LNCaP clone FGC (cell line): ENCODE results near the gene TBCK.

Experiments
- DNase-seq: peaks from one replicate; pipeline ENCODE4 v3.0.0-alpha.2; 2011; ENCODE audit warnings: low read depth
- H3K4me3 ChIP-seq: 2 replicates; pipeline ENCODE4 v1.5.1; 2011; ENCODE audit warnings: mild to moderate bottlenecking, low read depth, low read length, control low read depth
- TF ChIP-seq, protein P1 (sequence below): IDR thresholded peaks from 2 replicates; pipeline ENCODE4 v1.5.1; 2012; ENCODE audit warnings: mild to moderate bottlenecking; ENCODE audit not compliant: control insufficient read depth, insufficient read depth; ENCODE audit errors: extremely low read depth

Gene TBCK

DNA sequence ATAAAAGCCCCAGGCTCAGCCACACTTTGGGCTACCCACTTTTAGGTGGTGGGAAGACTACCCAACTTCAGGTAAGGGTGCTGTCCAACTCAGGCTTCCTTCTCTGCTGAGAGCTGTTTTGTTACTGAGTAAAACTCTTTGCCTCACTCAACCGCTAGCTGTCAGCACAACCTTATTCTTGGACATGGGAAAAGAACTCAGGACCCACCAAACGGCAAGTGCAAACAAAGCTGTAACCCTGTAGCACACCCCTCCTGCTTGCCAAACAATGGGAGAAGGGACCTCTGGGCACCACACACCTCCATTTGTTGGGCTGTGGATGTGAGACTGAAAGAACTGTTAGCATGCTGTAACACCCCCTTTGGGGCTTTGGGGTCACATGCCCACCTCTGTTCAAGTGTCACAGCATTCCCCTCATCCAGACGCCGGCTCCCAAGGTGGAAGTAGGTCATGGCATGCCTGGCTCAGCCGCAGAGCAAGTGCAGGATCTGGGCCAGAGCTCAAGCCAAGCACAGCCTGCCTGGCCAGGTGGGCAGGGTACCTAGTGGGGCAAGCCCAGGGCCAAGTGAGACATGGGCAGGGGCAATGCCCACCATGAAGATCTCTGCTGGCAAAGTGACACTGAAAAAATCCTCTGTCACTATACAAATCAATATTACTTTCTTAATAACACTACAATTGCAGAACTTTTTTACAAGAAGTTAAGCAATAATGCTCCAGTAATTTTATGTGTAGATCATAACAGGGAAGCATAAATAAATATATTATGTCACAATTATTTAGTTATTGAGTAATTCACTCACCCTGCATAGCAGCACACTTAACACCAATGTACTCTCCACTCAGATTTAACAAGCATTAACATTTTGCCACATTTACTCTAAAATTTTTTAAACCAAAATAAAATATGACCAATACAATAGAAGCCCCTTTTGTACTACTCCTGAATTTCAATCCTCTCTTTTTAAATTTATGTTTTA, 107.2 kb downstream of the TBCK start:
- no peak overlapping the region for H3K4me3 ChIP-seq
- TF ChIP-seq, protein P1, sequence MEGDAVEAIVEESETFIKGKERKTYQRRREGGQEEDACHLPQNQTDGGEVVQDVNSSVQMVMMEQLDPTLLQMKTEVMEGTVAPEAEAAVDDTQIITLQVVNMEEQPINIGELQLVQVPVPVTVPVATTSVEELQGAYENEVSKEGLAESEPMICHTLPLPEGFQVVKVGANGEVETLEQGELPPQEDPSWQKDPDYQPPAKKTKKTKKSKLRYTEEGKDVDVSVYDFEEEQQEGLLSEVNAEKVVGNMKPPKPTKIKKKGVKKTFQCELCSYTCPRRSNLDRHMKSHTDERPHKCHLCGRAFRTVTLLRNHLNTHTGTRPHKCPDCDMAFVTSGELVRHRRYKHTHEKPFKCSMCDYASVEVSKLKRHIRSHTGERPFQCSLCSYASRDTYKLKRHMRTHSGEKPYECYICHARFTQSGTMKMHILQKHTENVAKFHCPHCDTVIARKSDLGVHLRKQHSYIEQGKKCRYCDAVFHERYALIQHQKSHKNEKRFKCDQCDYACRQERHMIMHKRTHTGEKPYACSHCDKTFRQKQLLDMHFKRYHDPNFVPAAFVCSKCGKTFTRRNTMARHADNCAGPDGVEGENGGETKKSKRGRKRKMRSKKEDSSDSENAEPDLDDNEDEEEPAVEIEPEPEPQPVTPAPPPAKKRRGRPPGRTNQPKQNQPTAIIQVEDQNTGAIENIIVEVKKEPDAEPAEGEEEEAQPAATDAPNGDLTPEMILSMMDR = no peak
- no peak for DNase-seq

DNA sequence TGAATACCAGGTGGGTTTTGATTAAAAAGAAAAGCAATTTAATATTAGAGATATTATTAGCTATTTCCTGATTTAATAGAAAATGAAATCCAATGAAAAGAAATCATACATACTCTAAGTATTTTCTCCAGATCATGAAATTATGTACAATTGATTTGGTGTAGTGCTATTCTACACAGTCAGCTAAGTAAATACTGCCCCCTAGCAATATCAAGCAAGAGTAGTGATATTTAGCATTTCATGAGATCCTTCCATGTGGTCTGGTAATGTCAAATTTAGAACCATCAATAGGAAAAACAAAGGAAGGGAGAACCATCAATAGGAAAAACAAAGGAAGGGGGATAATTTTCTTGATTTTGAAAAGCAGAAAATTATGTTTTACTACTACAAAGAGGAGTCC, 114.6 kb downstream of the TBCK start:
- TF ChIP-seq, protein P1 = peak; percentile 67
- H3K4me3 ChIP-seq = no peak overlapping the region
- DNase-seq = no peak

DNA sequence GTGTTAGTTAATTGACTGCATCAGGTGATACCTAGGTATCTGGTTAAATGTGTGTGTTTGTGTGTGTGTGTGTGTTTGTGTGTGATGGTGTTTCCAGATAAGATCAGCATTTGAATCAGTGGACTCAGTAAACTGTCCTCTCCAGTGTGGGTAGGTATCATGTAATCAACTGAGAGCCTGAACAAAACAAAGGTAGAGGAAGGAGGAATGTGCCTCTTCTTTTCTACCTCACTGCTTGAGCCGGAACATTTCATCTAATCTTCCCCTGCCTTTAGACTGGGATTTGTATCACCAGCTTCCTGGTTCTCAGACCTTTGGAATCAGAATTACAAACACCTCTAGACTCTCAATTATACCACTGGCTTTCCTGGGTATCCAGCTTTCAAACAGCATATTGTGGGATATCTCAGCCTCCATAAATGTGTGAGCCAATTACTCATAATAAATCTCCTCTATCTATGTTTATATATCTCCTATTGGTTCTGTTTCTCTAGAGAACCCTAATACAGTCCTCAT, 120.5 kb downstream of the TBCK start:
- DNase-seq = no peak
- no peak overlapping the region for H3K4me3 ChIP-seq
- TF ChIP-seq, protein P1 = no peak

DNA sequence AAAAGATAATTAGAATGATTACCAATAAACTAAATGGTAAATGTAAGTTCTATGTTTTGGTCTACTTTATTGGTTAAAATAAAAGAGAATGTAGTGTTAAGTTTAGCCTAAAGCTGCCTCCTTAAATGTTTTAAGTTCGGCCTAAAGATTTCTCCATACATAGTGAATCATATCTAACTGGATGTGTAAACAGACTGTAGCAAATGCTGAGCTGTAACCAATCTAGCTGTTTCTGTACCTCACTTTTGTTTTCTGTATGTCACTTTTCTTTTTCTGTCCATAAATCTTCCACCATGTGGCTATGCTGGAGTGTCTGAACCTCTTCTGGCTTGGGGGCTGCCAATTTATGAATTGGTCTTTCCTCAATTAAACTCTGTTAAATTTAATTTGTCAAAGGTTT, 121.2 kb downstream of the TBCK start:
- TF ChIP-seq, protein P1 = no peak
- H3K4me3 ChIP-seq = no peak overlapping the region
- DNase-seq = no peak

DNA sequence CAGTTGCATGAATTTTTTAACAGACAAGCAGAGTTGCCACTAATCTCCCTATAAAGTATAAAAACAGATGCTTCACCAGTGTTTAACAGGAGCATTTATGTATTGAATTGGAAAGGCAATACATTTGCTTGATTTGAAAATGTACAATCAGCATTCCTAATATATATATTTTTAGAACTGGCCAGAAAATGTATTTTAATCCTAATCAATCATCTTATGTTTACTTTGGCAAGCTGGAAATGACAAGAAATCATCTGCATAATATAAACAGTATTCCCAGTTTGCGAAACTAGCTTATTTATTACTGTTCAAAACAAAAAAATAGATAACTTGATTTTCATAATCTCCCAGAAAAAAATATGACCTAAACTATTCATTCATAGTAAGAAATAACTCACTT, 123.9 kb downstream of the TBCK start:
- TF ChIP-seq, protein P1 = no peak
- no peak overlapping the region for H3K4me3 ChIP-seq
- no peak for DNase-seq

DNA sequence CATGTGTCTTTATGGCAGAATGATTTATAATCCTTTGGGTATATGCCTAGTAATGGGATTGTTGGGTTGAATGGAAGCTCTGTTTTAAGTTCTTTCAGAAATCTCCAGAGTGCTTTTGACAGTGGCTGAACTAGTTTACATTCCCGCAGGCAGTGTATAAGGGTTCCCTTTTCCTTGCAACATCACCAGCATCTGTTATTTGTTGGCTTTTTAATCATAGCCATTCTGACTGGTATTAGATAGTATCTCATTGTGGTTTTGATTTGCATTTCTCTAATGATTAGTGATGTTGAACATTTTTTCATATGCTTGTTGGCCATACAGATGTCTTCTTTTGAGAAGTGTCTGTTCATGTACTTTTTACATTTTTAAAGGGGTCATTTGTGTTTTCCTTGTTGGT, 129.8 kb downstream of the TBCK start:
- no peak for DNase-seq
- TF ChIP-seq, protein P1 = no peak
- H3K4me3 ChIP-seq = no peak overlapping the region
